CD14-positive monocyte (primary cell): ENCODE results near the gene RHOV. TPM values are rescaled to one million over a fixed set of nuclear protein-coding genes. Genes with fewer than 3 reads are reported as not detected.

ENCODE experiments used
- DNase-seq, 3 donors: peaks; one replicate each; pipeline ENCODE4 v3.0.0-alpha.2; 2011 to 2022
- H2AFZ ChIP-seq: 2 replicates; pipeline ENCODE4 v1.6.0; 2012; ENCODE audit warnings: mild to moderate bottlenecking, low read depth, low read length, inconsistent platforms; ENCODE audit not compliant: insufficient read depth, poor library complexity, severe bottlenecking
- H3K27ac ChIP-seq, 2 donors: 1 replicate in 1 of 2; 2 replicates in 1 of 2; pipeline ENCODE4 v1.5.1; 2012 to 2013; ENCODE audit warnings: low read length in 2 of 2, control low read depth in 1 of 2, inconsistent platforms in 1 of 2, low read depth in 1 of 2, mild to moderate bottlenecking in 1 of 2
- H3K27me3 ChIP-seq, 2 donors: one replicate each; pipeline versions ENCODE4 v1.6.0 to v1.6.1; 2011 to 2013; ENCODE audit warnings: low read length in 2 of 2; ENCODE audit not compliant: control insufficient read depth in 2 of 2, insufficient read depth in 2 of 2
- H3K36me3 ChIP-seq, 2 donors: replicated peaks in 1 of 2; 1 replicate in 1 of 2; 2 replicates in 1 of 2; pipeline versions ENCODE4 v1.5.1 to v1.6.1; 2012 to 2013; ENCODE audit warnings: low read length in 2 of 2, control low read depth in 1 of 2, inconsistent platforms in 1 of 2, mild to moderate bottlenecking in 1 of 2; ENCODE audit not compliant: insufficient read depth in 2 of 2, control insufficient read depth in 1 of 2
- H3K4me1 ChIP-seq, 2 donors: 1 replicate in 1 of 2; 2 replicates in 1 of 2; pipeline versions ENCODE4 v1.5.1 to v1.6.1; 2012 to 2013; ENCODE audit warnings: low read length in 2 of 2, control low read depth in 1 of 2, inconsistent platforms in 1 of 2, mild to moderate bottlenecking in 1 of 2, moderate library complexity in 1 of 2; ENCODE audit not compliant: insufficient read depth in 2 of 2, control insufficient read depth in 1 of 2
- H3K4me2 ChIP-seq: replicated peaks from 2 replicates; pipeline ENCODE3; 2012; ENCODE audit warnings: low read length, moderate library complexity, mild to moderate bottlenecking; ENCODE audit not compliant: poor library complexity, severe bottlenecking; ENCODE audit errors: extremely low read depth
- H3K4me3 ChIP-seq, 3 experiments: fragments of 200-600 bp in 1 of 3; sonication (generic) in 1 of 3; replicated peaks in 1 of 3; 1 replicate in 2 of 3; 2 replicates in 1 of 3; pipeline ENCODE4 v1.5.1; 2011 to 2013; ENCODE audit warnings: low read length in 3 of 3, mild to moderate bottlenecking in 3 of 3, control low read depth in 2 of 3, low read depth in 2 of 3, inconsistent platforms in 1 of 3, moderate library complexity in 1 of 3
- H3K79me2 ChIP-seq: 2 replicates; pipeline ENCODE4 v1.6.0; 2012; ENCODE audit warnings: mild to moderate bottlenecking, control low read depth, inconsistent platforms, low read length, moderate library complexity; ENCODE audit not compliant: insufficient read depth
- H3K9ac ChIP-seq: 2 replicates; pipeline ENCODE4 v1.6.0; 2017; ENCODE audit warnings: low read length, mild to moderate bottlenecking; ENCODE audit not compliant: insufficient read depth, poor library complexity, severe bottlenecking
- H3K9me3 ChIP-seq, 2 donors: replicated peaks in 1 of 2; 1 replicate in 1 of 2; 2 replicates in 1 of 2; pipeline versions ENCODE4 v1.5.1 to v1.6.1; 2012 to 2013; ENCODE audit warnings: low read length in 2 of 2, control low read depth in 1 of 2; ENCODE audit not compliant: control insufficient read depth in 1 of 2, insufficient read depth in 1 of 2
- H4K20me1 ChIP-seq: 2 replicates; pipeline ENCODE4 v1.6.0; 2012; ENCODE audit warnings: mild to moderate bottlenecking, low read length, control low read depth, moderate library complexity; ENCODE audit not compliant: insufficient read depth
- H3K27ac Mint-ChIP-seq, 7 donors: one replicate each; pipeline ENCODE4 v1.8.0; 2020; ENCODE audit warnings: mild to moderate bottlenecking in 7 of 7, mixed read lengths in 7 of 7, moderate library complexity in 6 of 7, inconsistent platforms in 2 of 7
- H3K27me3 Mint-ChIP-seq, 3 donors: one replicate each; pipeline ENCODE4 v1.8.0; 2021 to 2022; ENCODE audit warnings: low read depth in 3 of 3, mild to moderate bottlenecking in 3 of 3, mixed read lengths in 3 of 3, moderate library complexity in 3 of 3, inconsistent platforms in 1 of 3
- H3K36me3 Mint-ChIP-seq, 2 donors: one replicate each; pipeline ENCODE4 v1.8.0; 2020; ENCODE audit warnings: mixed read lengths in 2 of 2, inconsistent platforms in 1 of 2, mild to moderate bottlenecking in 1 of 2
- H3K4me1 Mint-ChIP-seq: one replicate; pipeline ENCODE4 v1.8.0; 2020; ENCODE audit warnings: mild to moderate bottlenecking, mixed read lengths
- H3K4me3 Mint-ChIP-seq, 2 donors: one replicate each; pipeline ENCODE4 v1.8.0; 2020; ENCODE audit warnings: mild to moderate bottlenecking in 2 of 2, mixed read lengths in 2 of 2, moderate library complexity in 1 of 2
- H3K9me3 Mint-ChIP-seq, 7 donors: one replicate each; pipeline ENCODE4 v1.8.0; 2020 to 2022; ENCODE audit warnings: mixed read lengths in 7 of 7, mild to moderate bottlenecking in 6 of 7, moderate library complexity in 6 of 7, inconsistent platforms in 2 of 7
- CTCF ChIP-seq: fragments of 200-600 bp; IDR thresholded peaks from one replicate; pipeline ENCODE4 v1.8.0; 2022; ENCODE audit warnings: antibody characterized with exemption, mild to moderate bottlenecking
- WGBS: methylation state at CpG from one replicate; pipeline ENCODE4 v1.1.5; 2013; ENCODE audit warnings: missing lambda C conversion rate; ENCODE audit not compliant: insufficient coverage; 5-methylcytosine and 5-hydroxymethylcytosine counted together
- intact Hi-C, 2 donors: fragments of 100-400 bp; cut with micrococcal nuclease; formaldehyde crosslinking; loops; one replicate each; pipeline versions ENCODE4 v1.15.0 to v1.15.1; 2023
- polyA plus RNA-seq, 3 donors: library from polyadenylated mRNA; depleted of rRNA in 1 of 3; unstranded in 2 of 3; stranded (reverse) in 1 of 3; fragments of 300-500 nt in 2 of 3; fragments of >200 nt in 1 of 3; fragmentation: Illumina TruSeq in 2 of 3; gene quantifications; 1 replicate in 2 of 3; 2 replicates in 1 of 3; pipeline ENCODE4 v1.2.3, GENCODE V29; 2012 to 2021

Gene RHOV
- polyA plus RNA-seq, 3 donors = 0.08 TPM; not detected in 2

GRCh38 chr15:40900256-40901052 is 26.4 kb upstream of the RHOV start:
- Histone ChIP-seq H3K4me1 (peaks cover 45 to 56% of the 10 kb centered on the region in 2 donors), H4K20me1 (peaks cover 52% of the 10 kb centered on the region), H3K9ac (no peak overlapping the region), H2AFZ (no peak overlapping the region), H3K79me2 (peaks cover 78% of the 10 kb centered on the region), H3K9me3 (no peaks in the 10 kb centered on the region), H3K4me2 (no peak overlapping the region), H3K27me3 (no peaks in the 10 kb centered on the region), H3K36me3 (peaks cover 45 to 58% of the 10 kb centered on the region in 2 donors), H3K4me3 (no peak overlapping the region), H3K27ac (no peak overlapping the region)
- H3K27ac Mint-ChIP-seq = peak overlapping the region in 3 of 7 donors; percentile 30 to 57 (median 46)
- 96% methylated on average over 35 of the region's 36 CpGs for WGBS
- H3K27me3 Mint-ChIP-seq = peaks cover 0 to 4% (median 0%) of the 10 kb centered on the region in 3 donors
- peak in 1 of 3 donors; percentile 4 for DNase-seq
- intact Hi-C loops = loop anchor here (5.0 to 10.0 kb wide), 4 partner anchors 146 to 432 kb away; partner anchors contain the start of genes INO80 (in 1 of the 2), NUSAP1 (in 1 of the 2), OIP5 (in 1 of the 2) and RMDN3 (in 1 of the 2)
- peaks cover 53% of the 10 kb centered on the region for H3K4me1 Mint-ChIP-seq
- no peaks in the 10 kb centered on the region for H3K9me3 Mint-ChIP-seq
- peaks cover 59 to 77% of the 10 kb centered on the region in 2 donors for H3K36me3 Mint-ChIP-seq
- TF ChIP-seq CTCF = no peak
- no peak overlapping the region for H3K4me3 Mint-ChIP-seq

DNA sequence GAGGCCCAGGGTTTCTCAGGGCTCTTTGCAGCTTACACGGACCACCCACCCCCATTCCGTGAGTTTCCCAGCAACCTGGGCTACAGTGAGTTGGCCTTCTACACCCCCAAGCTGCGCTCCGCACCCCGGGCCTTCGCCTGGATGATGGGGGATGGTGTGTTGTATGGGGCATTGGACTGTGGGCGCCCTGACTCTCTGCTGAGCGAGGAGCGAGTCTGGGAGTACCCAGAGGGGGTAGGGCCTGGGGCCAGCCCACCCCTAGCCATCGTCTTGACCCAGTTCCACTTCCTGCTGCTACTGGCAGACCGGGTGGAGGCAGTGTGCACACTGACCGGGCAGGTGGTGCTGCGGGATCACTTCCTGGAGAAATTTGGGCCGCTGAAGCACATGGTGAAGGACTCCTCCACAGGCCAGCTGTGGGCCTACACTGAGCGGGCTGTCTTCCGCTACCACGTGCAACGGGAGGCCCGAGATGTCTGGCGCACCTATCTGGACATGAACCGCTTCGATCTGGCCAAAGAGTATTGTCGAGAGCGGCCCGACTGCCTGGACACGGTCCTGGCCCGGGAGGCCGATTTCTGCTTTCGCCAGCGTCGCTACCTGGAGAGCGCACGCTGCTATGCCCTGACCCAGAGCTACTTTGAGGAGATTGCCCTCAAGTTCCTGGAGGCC is 25.6 kb upstream of the RHOV start:
- H3K27ac ChIP-seq = no peak overlapping the region
- H3K4me2 ChIP-seq = no peak overlapping the region
- no peak overlapping the region for H3K9ac ChIP-seq
- H2AFZ ChIP-seq = no peak overlapping the region
- Mint-ChIP-seq H3K36me3 (peaks cover 56 to 73% of the 10 kb centered on the region in 2 donors), H3K27ac (peak overlapping the region in 3 of 7 donors; percentile 25 to 32 (median 25)), H3K4me3 (no peak overlapping the region), H3K27me3 (peaks cover 0 to 4% (median 0%) of the 10 kb centered on the region in 3 donors), H3K9me3 (no peaks in the 10 kb centered on the region), H3K4me1 (peaks cover 55% of the 10 kb centered on the region)
- peak in 1 of 3 donors; percentile 2 for DNase-seq
- H4K20me1 ChIP-seq = peaks cover 53% of the 10 kb centered on the region
- peaks cover 45 to 59% of the 10 kb centered on the region in 2 donors for H3K36me3 ChIP-seq
- no peak overlapping the region for H3K4me3 ChIP-seq
- peaks cover 48 to 60% of the 10 kb centered on the region in 2 donors for H3K4me1 ChIP-seq
- no peaks in the 10 kb centered on the region for H3K9me3 ChIP-seq
- H3K27me3 ChIP-seq = no peaks in the 10 kb centered on the region
- H3K79me2 ChIP-seq = peaks cover 80% of the 10 kb centered on the region
- WGBS = 91% methylated on average over 26 of the region's 33 CpGs
- intact Hi-C loops = loop anchor here (5.0 to 10.0 kb wide), 6 partner anchors 95 to 433 kb away; partner anchors contain the start of genes DNAJC17 (in 1 of the 2), INO80 (in 1 of the 2), NUSAP1 (in 1 of the 2) and OIP5 (in 1 of the 2)
- no peak for TF ChIP-seq CTCF
